Type B pancreatic cell (in vitro differentiated cells): Measurements from ENCODE around the gene UGT1A9. TPM values are rescaled to one million over a fixed set of nuclear protein-coding genes. Genes with fewer than 3 reads are reported as not detected.

ENCODE experiments used
- DNase-seq: peaks from one replicate; pipeline ENCODE4 v3.0.0; 2021; ENCODE audit warnings: mixed read lengths; ENCODE audit not compliant: unreplicated experiment; ENCODE audit errors: extremely low spot score
- H3K27ac Mint-ChIP-seq: 2 replicates; pipeline ENCODE4 v1.8.0; 2021; ENCODE audit warnings: mild to moderate bottlenecking, mixed read lengths
- H3K27me3 Mint-ChIP-seq: 2 replicates; pipeline ENCODE4 v1.8.0; 2021; ENCODE audit warnings: mixed read lengths
- H3K36me3 Mint-ChIP-seq: 2 replicates; pipeline ENCODE4 v1.8.0; 2021; ENCODE audit warnings: mixed read lengths
- H3K4me1 Mint-ChIP-seq: one replicate; pipeline ENCODE4 v1.8.0; 2021; ENCODE audit warnings: mixed read lengths; ENCODE audit not compliant: unreplicated experiment
- H3K4me3 Mint-ChIP-seq: 2 replicates; pipeline ENCODE4 v1.8.0; 2021; ENCODE audit warnings: mild to moderate bottlenecking, mixed read lengths
- H3K9me3 Mint-ChIP-seq: 2 replicates; pipeline ENCODE4 v1.8.0; 2021; ENCODE audit warnings: mixed read lengths
- CTCF ChIP-seq: fragments of 200-600 bp; sonication (generic); conservative IDR thresholded peaks from 2 replicates; pipeline ENCODE4 v1.5.0; 2021; ENCODE audit warnings: antibody characterized with exemption, mild to moderate bottlenecking
- total RNA-seq: library from RNA; stranded (reverse); gene quantifications from 2 replicates; pipeline ENCODE4 v1.2.1, GENCODE V29; 2021; ENCODE audit warnings: low replicate concordance

Gene UGT1A9
- total RNA-seq, 1 donor from 2014 or later: not detected

- no peak for TF ChIP-seq CTCF
- Mint-ChIP-seq H3K9me3 (no peaks in the 10 kb centered on the region), H3K4me3 (no peak overlapping the region), H3K36me3 (no peaks in the 10 kb centered on the region), H3K27ac (no peak overlapping the region), H3K27me3 (peaks cover 13% of the 10 kb centered on the region), H3K4me1 (no peaks in the 10 kb centered on the region)
- no peak for DNase-seq
These were observed 2.2 kb downstream of the UGT1A9 start for GRCh38 chr2:233673896-233674295.

GRCh38 chr2:233674314-233674713 is 2.6 kb downstream of the UGT1A9 start:
- Mint-ChIP-seq H3K27ac (no peak overlapping the region), H3K27me3 (peaks cover 13% of the 10 kb centered on the region), H3K4me3 (no peak overlapping the region), H3K9me3 (no peaks in the 10 kb centered on the region), H3K36me3 (no peaks in the 10 kb centered on the region), H3K4me1 (no peaks in the 10 kb centered on the region)
- no peak for DNase-seq
- TF ChIP-seq CTCF: no peak

GRCh38 chr2:233674995-233675394 is 3.3 kb downstream of the UGT1A9 start:
- Mint-ChIP-seq H3K9me3 (no peaks in the 10 kb centered on the region), H3K4me1 (no peaks in the 10 kb centered on the region)

GRCh38 chr2:233676046-233676445 is 4.3 kb downstream of the UGT1A9 start:
- H3K36me3 Mint-ChIP-seq: no peaks in the 10 kb centered on the region
- H3K27me3 Mint-ChIP-seq: peaks cover 18% of the 10 kb centered on the region

More at GRCh38 chr2:233674995-233675394, 3.3 kb downstream of the UGT1A9 start:
- Mint-ChIP-seq H3K36me3 (no peaks in the 10 kb centered on the region), H3K4me3 (no peak overlapping the region), H3K27me3 (peaks cover 17% of the 10 kb centered on the region), H3K27ac (no peak overlapping the region)
- DNase-seq: no peak
- TF ChIP-seq CTCF: peak; percentile 36

GRCh38 chr2:233679196-233679595 is 7.5 kb downstream of the UGT1A9 start:
- no peak for TF ChIP-seq CTCF
- Mint-ChIP-seq H3K36me3 (no peaks in the 10 kb centered on the region), H3K27me3 (peaks cover 15% of the 10 kb centered on the region), H3K9me3 (no peaks in the 10 kb centered on the region), H3K4me1 (no peaks in the 10 kb centered on the region), H3K4me3 (no peak overlapping the region), H3K27ac (no peak overlapping the region)
- DNase-seq: no peak

More at GRCh38 chr2:233676046-233676445, 4.3 kb downstream of the UGT1A9 start:
- no peaks in the 10 kb centered on the region for H3K4me1 Mint-ChIP-seq
- no peak overlapping the region for H3K27ac Mint-ChIP-seq
- H3K9me3 Mint-ChIP-seq: no peaks in the 10 kb centered on the region
- DNase-seq: no peak
- no peak for TF ChIP-seq CTCF
- H3K4me3 Mint-ChIP-seq: no peak overlapping the region
